22Rv1 (cell line): ENCODE results near the gene ASZ1.

Experiments used
- ZFX ChIP-seq: fragments of 450-650 bp; IDR thresholded peaks from 2 replicates; pipeline ENCODE4 v1.6.1; 2017; ENCODE audit warnings: antibody characterized with exemption, borderline replicate concordance
- TF ChIP-seq, protein P1 (sequence below): fragments of 450-650 bp; IDR thresholded peaks from 2 replicates; pipeline ENCODE4 v1.5.1; 2017; ENCODE audit warnings: mild to moderate bottlenecking

DNA sequence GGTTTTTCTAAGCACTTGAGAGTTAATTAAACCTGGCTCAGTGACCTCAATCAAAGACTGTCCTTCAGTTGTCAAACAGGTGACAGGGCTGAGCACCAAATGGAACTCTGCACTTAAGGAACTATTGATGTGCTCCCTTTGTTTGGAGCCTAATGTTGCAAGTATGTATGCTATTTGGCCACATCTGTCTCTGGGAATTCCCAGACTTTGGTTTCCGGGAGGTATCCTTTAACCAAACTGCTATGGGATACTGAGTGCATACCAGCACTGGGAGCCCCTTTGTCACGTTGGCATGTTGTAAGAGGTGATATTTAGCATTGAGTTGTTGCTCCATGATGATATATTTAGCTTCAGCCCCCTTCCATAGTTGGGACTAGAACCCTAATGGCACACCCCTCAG is 25.2 kb downstream of the ASZ1 start:
- TF ChIP-seq, protein P1, sequence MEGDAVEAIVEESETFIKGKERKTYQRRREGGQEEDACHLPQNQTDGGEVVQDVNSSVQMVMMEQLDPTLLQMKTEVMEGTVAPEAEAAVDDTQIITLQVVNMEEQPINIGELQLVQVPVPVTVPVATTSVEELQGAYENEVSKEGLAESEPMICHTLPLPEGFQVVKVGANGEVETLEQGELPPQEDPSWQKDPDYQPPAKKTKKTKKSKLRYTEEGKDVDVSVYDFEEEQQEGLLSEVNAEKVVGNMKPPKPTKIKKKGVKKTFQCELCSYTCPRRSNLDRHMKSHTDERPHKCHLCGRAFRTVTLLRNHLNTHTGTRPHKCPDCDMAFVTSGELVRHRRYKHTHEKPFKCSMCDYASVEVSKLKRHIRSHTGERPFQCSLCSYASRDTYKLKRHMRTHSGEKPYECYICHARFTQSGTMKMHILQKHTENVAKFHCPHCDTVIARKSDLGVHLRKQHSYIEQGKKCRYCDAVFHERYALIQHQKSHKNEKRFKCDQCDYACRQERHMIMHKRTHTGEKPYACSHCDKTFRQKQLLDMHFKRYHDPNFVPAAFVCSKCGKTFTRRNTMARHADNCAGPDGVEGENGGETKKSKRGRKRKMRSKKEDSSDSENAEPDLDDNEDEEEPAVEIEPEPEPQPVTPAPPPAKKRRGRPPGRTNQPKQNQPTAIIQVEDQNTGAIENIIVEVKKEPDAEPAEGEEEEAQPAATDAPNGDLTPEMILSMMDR = no peak
- no peak for TF ChIP-seq ZFX
